CD4-positive, CD25-positive, alpha-beta regulatory T cell (primary cell): ENCODE data around the gene FAM187B. TPM values are rescaled to one million over a fixed set of nuclear protein-coding genes. Genes with fewer than 3 reads are reported as not detected.
A peak's percentile ranks its signal among the peaks of the same experiment; 100 is the strongest.

ENCODE experiments used
- ATAC-seq, 2 donors: fragments of 150-1000 bp; cut with Tn5 transposase; one replicate each; pipeline ENCODE4 v1.10.0; 2021; ENCODE audit warnings: low read depth in 2 of 2, moderate number of reproducible peaks in 2 of 2, moderate library complexity in 1 of 2
- DNase-seq, 3 donors: peaks; one replicate each; pipeline versions ENCODE4 v3.0.0 to v3.0.0-alpha.2; 2012 to 2022; ENCODE audit warnings: mixed read lengths in 1 of 3
- H3K27ac ChIP-seq: one replicate; pipeline ENCODE4 v1.7.0; 2013; ENCODE audit warnings: mild to moderate bottlenecking, low read length; ENCODE audit not compliant: insufficient read depth, poor library complexity, severe bottlenecking
- H3K27me3 ChIP-seq: one replicate; pipeline ENCODE4 v1.7.0; 2013; ENCODE audit warnings: low read length; ENCODE audit not compliant: control insufficient read depth, insufficient read depth
- H3K36me3 ChIP-seq: one replicate; pipeline ENCODE4 v1.7.0; 2013; ENCODE audit warnings: mild to moderate bottlenecking, low read length, moderate library complexity; ENCODE audit not compliant: control insufficient read depth, insufficient read depth
- H3K4me1 ChIP-seq: 2 replicates; pipeline ENCODE4 v1.7.0; 2013; ENCODE audit warnings: mild to moderate bottlenecking, low read length; ENCODE audit not compliant: insufficient read depth, control insufficient read depth, poor library complexity, severe bottlenecking
- H3K4me3 ChIP-seq: one replicate; pipeline ENCODE4 v1.7.0; 2013; ENCODE audit warnings: low read depth, mild to moderate bottlenecking, low read length, moderate library complexity
- H3K9me3 ChIP-seq, 2 experiments: 1 replicate in 1 of 2; 2 replicates in 1 of 2; pipeline ENCODE4 v1.7.0; 2013; ENCODE audit warnings: low read length in 2 of 2, mild to moderate bottlenecking in 1 of 2, moderate library complexity in 1 of 2; ENCODE audit not compliant: control insufficient read depth in 2 of 2
- H3K27ac Mint-ChIP-seq, 3 donors: one replicate each; pipeline ENCODE4 v1.8.0; 2020 to 2022; ENCODE audit warnings: mild to moderate bottlenecking in 3 of 3, mixed read lengths in 3 of 3, moderate library complexity in 2 of 3
- H3K27me3 Mint-ChIP-seq: one replicate; pipeline ENCODE4 v1.8.0; 2022; ENCODE audit warnings: mild to moderate bottlenecking, mixed read lengths
- H3K36me3 Mint-ChIP-seq: one replicate; pipeline ENCODE4 v1.8.0; 2020; ENCODE audit warnings: mixed read lengths
- H3K4me1 Mint-ChIP-seq, 4 donors: one replicate each; pipeline ENCODE4 v1.8.0; 2020 to 2022; ENCODE audit warnings: mixed read lengths in 4 of 4, mild to moderate bottlenecking in 1 of 4
- H3K4me3 Mint-ChIP-seq, 4 donors: one replicate each; pipeline ENCODE4 v1.8.0; 2020 to 2022; ENCODE audit warnings: mild to moderate bottlenecking in 4 of 4, mixed read lengths in 4 of 4, moderate library complexity in 3 of 4
- H3K9me3 Mint-ChIP-seq, 7 donors: one replicate each; pipeline ENCODE4 v1.8.0; 2020 to 2022; ENCODE audit warnings: mixed read lengths in 7 of 7, mild to moderate bottlenecking in 3 of 7, moderate library complexity in 2 of 7
- polyA plus RNA-seq, 4 donors: library from polyadenylated mRNA; unstranded; fragments of 300-500 nt; fragmentation: Illumina TruSeq; gene quantifications; one replicate each; pipeline ENCODE4 v1.2.3, GENCODE V29; 2021
- total RNA-seq: library from RNA; stranded (reverse); gene quantifications from one replicate; pipeline ENCODE4 v1.2.3, GENCODE V29; 2022

The FAM187B gene
- total and polyA plus RNA-seq, 5 donors from 2014 or later: not detected

- ATAC-seq: no peak
- no peak for DNase-seq
- H3K4me1 Mint-ChIP-seq: peaks cover 3 to 50% (median 29%) of the 10 kb centered on the region in 4 donors
- Histone ChIP-seq H3K27me3 (no peaks in the 10 kb centered on the region), H3K4me3 (peak overlapping the region; percentile 74), H3K36me3 (peaks cover 9% of the 10 kb centered on the region), H3K9me3 (no peaks in the 10 kb centered on the region), H3K27ac (peak overlapping the region; percentile 73), H3K4me1 (peaks cover 32% of the 10 kb centered on the region)
- peaks cover 31% of the 10 kb centered on the region for H3K27me3 Mint-ChIP-seq
- H3K9me3 Mint-ChIP-seq: peaks cover 0 to 4% (median 3%) of the 10 kb centered on the region in 7 donors
- peak overlapping the region; percentile 43 to 97 (median 91) for H3K27ac Mint-ChIP-seq
- peaks cover 18% of the 10 kb centered on the region for H3K36me3 Mint-ChIP-seq
- H3K4me3 Mint-ChIP-seq: peak overlapping the region; percentile 93 to 96 (median 94)
Measured at GRCh38 chr19:35249146-35249847, 20.8 kb upstream of the FAM187B start.

GRCh38 chr19:35248310-35249145 is 20.0 kb upstream of the FAM187B start, which contains the start of gene LSR:
Gene LSR, plus strand, starts transcription at chr19:35249002. Its CDS starts 21 bp downstream, at chr19:35249023.
- Mint-ChIP-seq H3K4me3 (peak within 1 kb of the TSS; percentile 93 to 96 (median 94)), H3K27ac (peak within 1 kb of the TSS; percentile 91 to 97 (median 92)), H3K36me3 (peaks cover 18% of the 10 kb centered on the region), H3K27me3 (peaks cover 34% of the 10 kb centered on the region), H3K4me1 (peaks cover 3 to 50% (median 28%) of the 10 kb centered on the region in 4 donors), H3K9me3 (peaks cover 0 to 8% (median 4%) of the 10 kb centered on the region in 7 donors)
- Histone ChIP-seq H3K4me1 (peaks cover 32% of the 10 kb centered on the region), H3K36me3 (peaks cover 6% of the 10 kb centered on the region), H3K4me3 (peak within 1 kb of the TSS; percentile 74), H3K9me3 (no peaks in the 10 kb centered on the region), H3K27ac (peak within 1 kb of the TSS; percentile 73), H3K27me3 (no peaks in the 10 kb centered on the region)
- ATAC-seq: peak; percentile 89 to 90
- DNase-seq: peak; percentile 61 to 92 (median 85)

DNA sequence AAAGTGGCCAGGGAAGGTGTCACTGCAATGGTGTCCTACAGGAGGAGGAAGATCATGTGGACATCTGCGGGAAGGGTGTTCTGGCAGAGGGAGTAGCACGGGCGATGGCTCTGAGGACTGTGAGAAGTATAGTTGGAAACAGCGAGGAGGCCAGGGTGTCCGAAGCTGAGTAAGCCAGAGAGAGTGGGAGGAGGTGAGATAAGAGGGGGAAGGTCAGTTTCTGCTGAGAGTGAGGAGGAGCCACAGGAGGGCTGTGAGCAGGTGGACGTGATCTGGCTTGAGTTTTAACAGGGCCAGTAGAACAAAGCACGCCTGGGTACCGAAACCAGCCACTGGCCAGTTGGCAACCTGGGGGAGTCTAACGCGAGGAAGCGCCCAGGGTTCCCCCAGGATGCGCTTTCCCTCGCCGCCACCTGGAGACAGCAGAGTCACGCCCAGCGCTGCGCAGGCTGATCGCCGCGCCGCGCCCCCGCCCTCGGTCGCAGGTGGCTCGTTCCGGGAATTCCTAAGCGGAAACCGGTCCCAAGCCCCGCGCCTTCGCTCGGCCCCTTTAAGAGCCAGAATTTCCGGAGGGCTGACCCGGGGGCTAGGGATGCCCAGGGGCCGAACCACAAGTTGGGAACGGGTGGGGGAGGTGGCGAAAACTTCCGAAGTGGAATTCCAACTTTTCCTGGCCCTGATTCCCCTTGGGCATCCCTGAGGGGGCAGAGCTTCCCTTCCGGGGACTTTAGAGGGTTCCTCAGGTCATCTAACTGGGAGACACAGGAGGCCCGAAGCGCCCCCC is 19.2 kb upstream of the FAM187B start:
- Mint-ChIP-seq H3K27me3 (peaks cover 37% of the 10 kb centered on the region), H3K36me3 (peaks cover 14% of the 10 kb centered on the region), H3K27ac (peak overlapping the region; percentile 91 to 97 (median 92)), H3K4me1 (peaks cover 3 to 46% (median 25%) of the 10 kb centered on the region in 4 donors), H3K9me3 (peaks cover 0 to 9% (median 4%) of the 10 kb centered on the region in 7 donors), H3K4me3 (peak overlapping the region; percentile 93 to 96 (median 94))
- H3K27ac ChIP-seq: peak overlapping the region; percentile 73
- ATAC-seq: peak; percentile 32 to 46
- H3K4me1 ChIP-seq: peaks cover 32% of the 10 kb centered on the region
- peak; percentile 47 to 69 (median 49) for DNase-seq
- H3K27me3 ChIP-seq: no peaks in the 10 kb centered on the region
- no peaks in the 10 kb centered on the region for H3K9me3 ChIP-seq
- peak overlapping the region; percentile 74 for H3K4me3 ChIP-seq
- H3K36me3 ChIP-seq: peaks cover 6% of the 10 kb centered on the region

GRCh38 chr19:35246466-35247092 is 18.0 kb upstream of the FAM187B start:
- Mint-ChIP-seq H3K27me3 (peaks cover 37% of the 10 kb centered on the region), H3K27ac (no peak overlapping the region), H3K9me3 (peaks cover 0 to 13% (median 4%) of the 10 kb centered on the region in 7 donors), H3K36me3 (peaks cover 14% of the 10 kb centered on the region), H3K4me3 (peak overlapping the region; percentile 93 to 96 (median 94)), H3K4me1 (peaks cover 6 to 42% (median 25%) of the 10 kb centered on the region in 4 donors)
- H3K36me3 ChIP-seq: peaks cover 6% of the 10 kb centered on the region
- no peaks in the 10 kb centered on the region for H3K9me3 ChIP-seq
- DNase-seq: no peak
- H3K27me3 ChIP-seq: no peaks in the 10 kb centered on the region
- peaks cover 32% of the 10 kb centered on the region for H3K4me1 ChIP-seq
- H3K4me3 ChIP-seq: no peak overlapping the region
- ATAC-seq: no peak
- H3K27ac ChIP-seq: no peak overlapping the region

DNA sequence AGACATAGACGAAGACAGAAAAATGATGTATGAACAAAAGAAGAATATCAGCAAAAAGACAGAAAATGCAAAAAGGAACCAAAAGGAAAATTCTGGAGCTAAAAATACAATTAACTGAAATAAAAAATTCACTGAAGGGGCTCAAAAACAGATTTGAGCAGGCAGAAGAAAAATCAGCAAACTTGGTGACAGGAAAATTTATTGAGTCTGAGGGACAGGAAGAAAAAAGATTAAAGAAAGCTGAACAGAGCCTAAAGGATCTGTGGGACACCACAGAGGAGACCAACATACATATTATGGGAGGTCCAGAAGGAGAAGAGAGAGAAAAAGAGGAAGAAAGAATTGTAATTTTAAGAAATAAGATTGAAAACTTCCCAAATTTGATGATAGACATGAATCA is 12.9 kb upstream of the FAM187B start:
- Histone ChIP-seq H3K4me1 (peaks cover 18% of the 10 kb centered on the region), H3K4me3 (no peak overlapping the region), H3K27ac (peak overlapping the region; percentile 66), H3K9me3 (no peaks in the 10 kb centered on the region), H3K36me3 (no peaks in the 10 kb centered on the region), H3K27me3 (no peaks in the 10 kb centered on the region)
- peaks cover 21 to 37% (median 30%) of the 10 kb centered on the region in 4 donors for H3K4me1 Mint-ChIP-seq
- H3K27ac Mint-ChIP-seq: peak overlapping the region; percentile 49 to 93 (median 72)
- DNase-seq (no peak), ATAC-seq (no peak)
- peaks cover 11% of the 10 kb centered on the region for H3K36me3 Mint-ChIP-seq
- peaks cover 18% of the 10 kb centered on the region for H3K27me3 Mint-ChIP-seq
- H3K9me3 Mint-ChIP-seq: peaks cover 3 to 25% (median 5%) of the 10 kb centered on the region in 7 donors
- H3K4me3 Mint-ChIP-seq: peak overlapping the region in 1 of 4 donors; percentile 75

- Mint-ChIP-seq H3K36me3 (peaks cover 11% of the 10 kb centered on the region), H3K27ac (peak overlapping the region; percentile 72 to 93 (median 92)), H3K4me3 (peak overlapping the region; percentile 26 to 79 (median 68)), H3K4me1 (peaks cover 21 to 40% (median 30%) of the 10 kb centered on the region in 4 donors), H3K27me3 (peaks cover 13% of the 10 kb centered on the region), H3K9me3 (peaks cover 0 to 25% (median 3%) of the 10 kb centered on the region in 7 donors)
- no peaks in the 10 kb centered on the region for H3K36me3 ChIP-seq
- H3K27me3 ChIP-seq: no peaks in the 10 kb centered on the region
- H3K4me3 ChIP-seq: peak overlapping the region; percentile 69
- DNase-seq: peak in 2 of 3 donors; percentile 73 to 74
- peak overlapping the region; percentile 66 for H3K27ac ChIP-seq
- ATAC-seq: peak; percentile 93
- peaks cover 18% of the 10 kb centered on the region for H3K4me1 ChIP-seq
- no peaks in the 10 kb centered on the region for H3K9me3 ChIP-seq
Measured at GRCh38 chr19:35240327-35240726, 11.8 kb upstream of the FAM187B start.
